SU-DHL-6 (cell line): ENCODE results near the gene MATN1.

Experiments
- H2AFZ ChIP-seq: fragments of 200-600 bp; sonication (generic); 2 replicates; pipeline ENCODE4 v1.6.1; 2014; ENCODE audit warnings: low read depth, mild to moderate bottlenecking, moderate library complexity, mixed read lengths, antibody characterized with exemption, low read length; ENCODE audit not compliant: severe bottlenecking
- H3F3A ChIP-seq: fragments of 200-600 bp; shearing (Covaris generic); 2 replicates; pipeline ENCODE4 v1.6.0; 2016; ENCODE audit warnings: antibody characterized with exemption, mild to moderate bottlenecking; ENCODE audit not compliant: insufficient read depth
- H3K27ac ChIP-seq: fragments of 200-600 bp; sonication (generic); 2 replicates; pipeline ENCODE4 v1.5.1; 2016; ENCODE audit warnings: low read depth, mild to moderate bottlenecking, low read length, moderate library complexity, mixed read lengths
- H3K27me3 ChIP-seq: fragments of 200-600 bp; sonication (generic), shearing (Covaris generic); 2 replicates; pipeline ENCODE4 v1.6.0; 2014; ENCODE audit warnings: mild to moderate bottlenecking, low read length
- H3K36me3 ChIP-seq: fragments of 200-600 bp; sonication (generic); 2 replicates; pipeline ENCODE4 v1.6.1; 2014; ENCODE audit warnings: mild to moderate bottlenecking, low read length, mixed read lengths
- H3K4me2 ChIP-seq: fragments of 300-600, 200-600 bp; shearing (Covaris generic), sonication (generic); 2 replicates; pipeline ENCODE4 v1.6.0; 2014; ENCODE audit warnings: low read length, low read depth, mild to moderate bottlenecking; ENCODE audit not compliant: poor library complexity, severe bottlenecking
- H3K4me3 ChIP-seq: fragments of 200-600 bp; sonication (generic); 2 replicates; pipeline ENCODE4 v1.5.1; 2014; ENCODE audit warnings: antibody characterized with exemption, low read length, mild to moderate bottlenecking, mixed read lengths; ENCODE audit not compliant: insufficient read depth, poor library complexity, severe bottlenecking
- H3K79me2 ChIP-seq: fragments of 200-600 bp; sonication (generic); 2 replicates; pipeline ENCODE4 v1.6.1; 2014; ENCODE audit warnings: mild to moderate bottlenecking, low read length, moderate library complexity; ENCODE audit not compliant: insufficient read depth
- H3K9ac ChIP-seq: fragments of 200-600 bp; sonication (generic); 2 replicates; pipeline ENCODE4 v1.7.0; 2014; ENCODE audit warnings: mild to moderate bottlenecking, low read length
- H3K9me2 ChIP-seq: fragments of 200-600 bp; sonication (generic); replicated peaks from 2 replicates; pipeline ENCODE4 v1.6.1; 2014; ENCODE audit warnings: low read length; ENCODE audit not compliant: insufficient read depth
- H3K9me3 ChIP-seq: fragments of 200-600 bp; sonication (generic); 2 replicates; pipeline ENCODE4 v1.6.1; 2014; ENCODE audit warnings: low read length, mixed read lengths; ENCODE audit not compliant: insufficient read depth
- H4K20me1 ChIP-seq: fragments of 200-600 bp; sonication (generic); 2 replicates; pipeline ENCODE4 v1.6.1; 2014; ENCODE audit warnings: low read depth, mild to moderate bottlenecking, antibody characterized with exemption, low read length, moderate library complexity, mixed read lengths
- EZH2phosphoT487 ChIP-seq: fragments of 200-600 bp; sonication (generic), shearing (Covaris generic); conservative IDR thresholded peaks from 2 replicates; pipeline ENCODE4 v1.6.1; 2018; ENCODE audit warnings: mild to moderate bottlenecking, antibody characterized with exemption, low read length, moderate library complexity, mixed read lengths
- TF ChIP-seq, protein P1 (sequence below): fragments of 200-600 bp; sonication (generic); IDR thresholded peaks from one replicate; pipeline ENCODE4 v1.5.1; 2017; ENCODE audit warnings: antibody characterized with exemption, mild to moderate bottlenecking, low read length, moderate library complexity; ENCODE audit not compliant: insufficient read depth, poor library complexity, severe bottlenecking

Gene MATN1

DNA sequence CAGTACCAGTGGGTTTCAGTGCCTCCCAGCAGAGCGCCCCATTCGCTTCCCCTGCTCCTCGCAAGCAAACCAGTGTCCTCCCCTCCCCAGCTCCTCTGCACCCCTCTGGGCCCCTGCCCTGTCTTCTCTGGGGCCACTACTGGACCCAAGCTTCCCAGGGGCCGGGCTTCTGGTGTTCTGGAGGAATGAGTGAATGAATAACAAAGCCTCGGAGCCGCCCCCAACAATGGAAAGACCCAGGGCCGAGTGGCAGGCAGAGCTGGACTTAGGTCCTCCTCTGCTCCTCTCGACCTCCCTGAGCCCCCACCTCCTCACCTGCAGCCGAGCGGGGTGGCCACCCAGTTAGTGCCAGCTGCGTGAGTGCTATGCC lies 37.6 kb downstream of the MATN1 start:
- Histone ChIP-seq H3K9me2 (no peaks in the 10 kb centered on the region), H3K79me2 (no peaks in the 10 kb centered on the region), H3K4me2 (no peak overlapping the region), H3K9me3 (no peaks in the 10 kb centered on the region), H2AFZ (no peak overlapping the region), H4K20me1 (no peaks in the 10 kb centered on the region), H3K4me3 (no peak overlapping the region), H3K27ac (no peak overlapping the region), H3K27me3 (no peaks in the 10 kb centered on the region), H3F3A (no peaks in the 10 kb centered on the region), H3K36me3 (no peaks in the 10 kb centered on the region), H3K9ac (no peak overlapping the region)
- TF ChIP-seq, protein P1, sequence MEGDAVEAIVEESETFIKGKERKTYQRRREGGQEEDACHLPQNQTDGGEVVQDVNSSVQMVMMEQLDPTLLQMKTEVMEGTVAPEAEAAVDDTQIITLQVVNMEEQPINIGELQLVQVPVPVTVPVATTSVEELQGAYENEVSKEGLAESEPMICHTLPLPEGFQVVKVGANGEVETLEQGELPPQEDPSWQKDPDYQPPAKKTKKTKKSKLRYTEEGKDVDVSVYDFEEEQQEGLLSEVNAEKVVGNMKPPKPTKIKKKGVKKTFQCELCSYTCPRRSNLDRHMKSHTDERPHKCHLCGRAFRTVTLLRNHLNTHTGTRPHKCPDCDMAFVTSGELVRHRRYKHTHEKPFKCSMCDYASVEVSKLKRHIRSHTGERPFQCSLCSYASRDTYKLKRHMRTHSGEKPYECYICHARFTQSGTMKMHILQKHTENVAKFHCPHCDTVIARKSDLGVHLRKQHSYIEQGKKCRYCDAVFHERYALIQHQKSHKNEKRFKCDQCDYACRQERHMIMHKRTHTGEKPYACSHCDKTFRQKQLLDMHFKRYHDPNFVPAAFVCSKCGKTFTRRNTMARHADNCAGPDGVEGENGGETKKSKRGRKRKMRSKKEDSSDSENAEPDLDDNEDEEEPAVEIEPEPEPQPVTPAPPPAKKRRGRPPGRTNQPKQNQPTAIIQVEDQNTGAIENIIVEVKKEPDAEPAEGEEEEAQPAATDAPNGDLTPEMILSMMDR, result no peak
- no peak for TF ChIP-seq EZH2phosphoT487

DNA sequence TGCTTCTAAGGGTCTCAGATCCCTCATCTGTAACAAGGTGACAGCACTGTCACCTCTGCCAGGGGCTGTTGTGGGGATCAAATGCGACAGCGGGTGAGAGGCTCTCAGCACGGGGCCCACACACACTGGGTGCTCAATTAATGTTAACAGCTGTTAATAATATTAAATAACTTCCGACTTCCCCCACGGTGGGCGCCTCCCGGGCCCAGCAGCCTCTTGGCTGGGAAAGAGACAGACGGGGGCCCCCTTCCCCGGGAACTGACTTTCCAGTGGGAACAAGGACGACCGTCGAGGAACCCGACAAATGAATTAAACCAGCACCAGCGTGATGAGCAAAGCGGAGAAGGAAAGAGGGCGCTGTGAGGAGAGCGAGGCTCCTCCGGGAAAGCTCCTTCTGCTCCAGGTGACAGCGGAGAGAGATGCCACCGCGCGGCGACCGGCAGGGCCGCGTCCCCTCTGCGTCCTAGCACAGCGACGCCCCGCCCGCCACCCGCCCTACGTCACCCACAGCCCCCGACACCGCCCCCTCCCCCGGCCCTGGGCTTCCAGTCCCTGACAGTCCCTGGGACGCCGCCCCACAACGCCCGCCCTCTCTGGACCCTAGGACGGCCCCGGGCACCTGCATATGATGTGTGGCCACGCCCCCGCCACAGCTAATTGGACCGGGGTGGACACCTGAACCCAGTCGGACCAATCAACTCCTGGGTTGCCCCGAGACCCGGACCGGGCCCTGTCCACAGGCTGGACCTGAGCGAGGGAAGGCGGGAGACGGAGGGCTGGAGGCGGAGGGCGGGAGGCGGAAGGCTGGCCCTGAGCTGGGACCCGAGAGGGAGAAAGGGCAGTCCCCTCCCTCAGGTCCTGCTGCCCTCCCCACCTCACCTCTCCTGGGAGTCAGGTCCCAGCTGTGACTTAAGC lies 38.2 kb downstream of the MATN1 start:
- H3K27me3 ChIP-seq, result no peaks in the 10 kb centered on the region
- TF ChIP-seq EZH2phosphoT487, result no peak
- TF ChIP-seq, protein P1, result no peak
- H3K79me2 ChIP-seq, result no peaks in the 10 kb centered on the region
- H4K20me1 ChIP-seq, result no peaks in the 10 kb centered on the region
- H3K27ac ChIP-seq, result no peak overlapping the region
- H3F3A ChIP-seq, result no peaks in the 10 kb centered on the region
- no peaks in the 10 kb centered on the region for H3K9me2 ChIP-seq
- H3K9me3 ChIP-seq, result 0 out of 2 replicates have a peak, but pooled peaks cover 6% of the 10 kb centered on the region
- H3K9ac ChIP-seq, result no peak overlapping the region
- no peak overlapping the region for H2AFZ ChIP-seq
- H3K4me2 ChIP-seq, result no peak overlapping the region
- H3K4me3 ChIP-seq, result no peak overlapping the region
- H3K36me3 ChIP-seq, result no peaks in the 10 kb centered on the region

DNA sequence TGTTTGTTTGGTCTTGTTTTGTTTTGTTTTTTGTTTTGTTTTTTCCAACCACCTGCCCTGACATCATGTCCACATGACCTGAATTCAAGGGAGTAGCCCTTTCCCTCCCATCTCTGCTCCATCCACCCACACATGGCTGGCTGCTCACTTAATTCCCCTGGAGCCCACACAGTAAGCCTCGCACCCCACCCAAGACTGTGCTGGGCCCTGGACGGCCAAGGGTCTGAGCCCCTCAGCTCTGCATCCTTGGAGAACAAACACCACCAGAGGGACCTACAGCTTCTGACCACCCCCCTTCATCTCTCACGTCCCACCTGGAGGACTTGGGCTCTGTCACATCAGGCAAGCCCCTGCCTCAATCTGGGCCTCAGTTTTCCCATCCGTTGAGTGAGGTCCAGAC lies 39.1 kb downstream of the MATN1 start:
- Histone ChIP-seq H3K27me3 (no peaks in the 10 kb centered on the region), H4K20me1 (no peaks in the 10 kb centered on the region), H3K4me3 (no peak overlapping the region), H3K4me2 (no peak overlapping the region), H3K79me2 (no peaks in the 10 kb centered on the region), H3K27ac (no peak overlapping the region), H3K9me3 (peaks cover 15% of the 10 kb centered on the region; the same call in 1 of the 2 replicates), H3K9me2 (no peaks in the 10 kb centered on the region), H3K36me3 (no peaks in the 10 kb centered on the region), H3K9ac (no peak overlapping the region), H3F3A (no peaks in the 10 kb centered on the region), H2AFZ (no peak overlapping the region)
- TF ChIP-seq, protein P1, result no peak
- TF ChIP-seq EZH2phosphoT487, result no peak
